Measurements from ENCODE around the gene FNBP1. TPM values are rescaled to one million over a fixed set of nuclear protein-coding genes. Genes with fewer than 3 reads are reported as not detected.
A peak's percentile ranks its signal among the peaks of the same experiment; 100 is the strongest.

The FNBP1 gene
- total and polyA plus RNA-seq, 5 donors: 10.8 to 27.5 (median 26.3) TPM

DNA sequence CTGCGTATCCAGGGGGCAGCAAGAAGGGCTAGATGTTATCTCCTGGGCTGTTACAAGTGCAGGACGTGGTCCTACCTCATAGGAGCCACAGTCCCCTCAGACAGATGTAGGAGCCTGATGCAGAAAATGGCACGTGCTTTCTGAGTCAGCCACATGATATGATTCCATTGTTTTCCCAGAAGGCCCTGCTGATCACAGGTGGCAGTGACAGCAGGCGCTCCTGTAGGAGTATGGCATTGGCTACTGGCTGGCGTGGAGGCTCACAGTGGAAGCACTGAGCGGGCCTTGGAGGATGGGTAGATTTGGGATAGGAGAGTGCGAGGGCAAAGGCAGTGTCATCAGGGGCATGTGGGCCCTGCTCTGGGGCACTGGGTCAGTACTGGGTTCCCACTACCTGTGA is 185.8 kb downstream of the FNBP1 start:
- intact Hi-C loops (cut with DNase I): no loop called here
- DNase-seq (no peak), ATAC-seq (no peak)
- Histone ChIP-seq H3K27me3 (ENCODE audit: control insufficient read depth, insufficient read depth) (no peaks in the 10 kb centered on the region), H3K4me3 (ENCODE audit: low read length) (no peak overlapping the region), H3K4me1 (ENCODE audit: control insufficient read depth, insufficient read depth, low read length) (no peaks in the 10 kb centered on the region), H3K9me3 (ENCODE audit: control insufficient read depth, low read length) (no peaks in the 10 kb centered on the region), H3K27ac (ENCODE audit: low read length) (no peak overlapping the region)
- 92% methylated on average over 7 of the region's 7 CpGs for WGBS

DNA sequence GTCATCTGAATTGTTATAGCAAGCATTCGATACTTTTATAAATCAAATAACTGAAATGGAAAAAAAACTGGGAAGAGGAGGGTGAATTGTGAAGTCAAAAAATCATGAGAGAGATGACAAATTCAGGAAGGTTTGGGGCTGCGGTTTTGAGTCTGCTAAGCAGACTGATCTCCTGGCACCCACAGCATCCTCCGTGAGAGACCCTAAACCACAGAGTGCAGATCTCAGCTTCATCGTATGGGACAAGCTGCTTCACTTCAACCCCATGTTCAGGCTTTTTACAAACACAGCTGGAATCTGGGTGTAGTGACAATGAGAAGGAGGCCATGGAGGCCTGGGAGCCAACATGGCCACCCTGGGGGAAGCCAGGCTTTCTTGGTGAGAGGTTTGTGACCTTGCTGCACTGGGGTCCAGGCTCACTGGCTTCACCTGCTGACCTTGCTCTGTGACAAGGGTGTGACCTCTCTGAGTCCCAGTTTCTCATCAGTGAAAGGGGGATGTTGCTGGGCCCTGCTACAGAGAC is 188.3 kb downstream of the FNBP1 start:
- ATAC-seq (no peak), DNase-seq (no peak)
- Histone ChIP-seq H3K27ac (ENCODE audit: low read length) (no peak overlapping the region), H3K4me1 (ENCODE audit: control insufficient read depth, insufficient read depth, low read length) (no peaks in the 10 kb centered on the region), H3K27me3 (ENCODE audit: control insufficient read depth, insufficient read depth) (no peaks in the 10 kb centered on the region), H3K9me3 (ENCODE audit: control insufficient read depth, low read length) (no peaks in the 10 kb centered on the region), H3K4me3 (ENCODE audit: low read length) (no peak overlapping the region)
- intact Hi-C loops (cut with DNase I): no loop called here
- 95% methylated on average over 4 of the region's 4 CpGs for WGBS

DNA sequence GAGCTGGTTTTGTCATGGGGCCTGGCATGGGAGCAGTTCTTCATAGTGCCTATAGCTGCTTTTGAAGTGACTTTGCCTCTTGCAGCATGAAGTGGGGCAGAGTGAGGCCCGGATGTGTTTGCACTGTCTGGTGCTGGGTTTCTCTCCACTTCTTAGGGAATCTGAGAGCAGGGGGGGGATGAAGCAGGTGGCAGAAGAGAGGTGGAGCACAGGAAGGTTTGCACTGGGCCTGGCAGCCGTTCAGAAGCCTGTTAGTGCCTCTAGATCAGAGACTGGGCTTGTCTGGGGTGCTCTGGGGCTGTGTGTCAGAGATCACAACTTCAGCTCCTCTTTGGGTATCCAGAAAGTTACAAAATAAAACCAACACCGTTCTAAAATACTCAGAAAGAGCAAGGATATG is 189.4 kb downstream of the FNBP1 start:
- intact Hi-C loops (cut with DNase I): no loop called here
- DNase-seq (no peak), ATAC-seq (no peak)
- WGBS: 61% methylated on average over 3 of the region's 3 CpGs
- Histone ChIP-seq H3K9me3 (ENCODE audit: control insufficient read depth, low read length) (no peaks in the 10 kb centered on the region), H3K27ac (ENCODE audit: low read length) (no peak overlapping the region), H3K27me3 (ENCODE audit: control insufficient read depth, insufficient read depth) (no peaks in the 10 kb centered on the region), H3K4me1 (ENCODE audit: control insufficient read depth, insufficient read depth, low read length) (no peaks in the 10 kb centered on the region), H3K4me3 (ENCODE audit: low read length) (no peak overlapping the region)

DNA sequence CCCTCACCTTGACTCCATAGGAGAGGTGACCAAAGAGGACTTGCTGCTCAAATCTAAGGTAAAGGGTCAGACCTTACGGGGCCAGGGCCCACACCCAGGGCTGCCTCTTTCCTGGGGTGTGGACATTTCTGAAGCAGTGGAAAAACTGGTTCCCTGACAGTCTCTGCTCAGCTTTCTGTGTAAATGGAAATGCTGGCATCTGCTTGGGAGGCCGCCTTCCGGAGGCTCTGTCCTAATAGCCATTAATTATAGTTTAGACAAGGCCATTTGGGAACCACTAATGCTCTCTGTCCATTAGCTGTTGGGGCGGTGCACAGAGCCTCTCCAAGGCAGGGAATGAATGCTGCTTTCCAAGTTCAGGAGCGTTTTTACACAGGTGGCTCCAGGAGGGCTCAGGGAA is 190.4 kb downstream of the FNBP1 start:
- Histone ChIP-seq H3K27ac (ENCODE audit: low read length) (no peak overlapping the region), H3K27me3 (ENCODE audit: control insufficient read depth, insufficient read depth) (no peaks in the 10 kb centered on the region), H3K9me3 (ENCODE audit: control insufficient read depth, low read length) (no peaks in the 10 kb centered on the region), H3K4me1 (ENCODE audit: control insufficient read depth, insufficient read depth, low read length) (no peaks in the 10 kb centered on the region), H3K4me3 (ENCODE audit: low read length) (no peak overlapping the region)
- 74% methylated on average over 5 of the region's 5 CpGs for WGBS
- intact Hi-C loops (cut with DNase I): no loop called here
- no peak for DNase-seq
- ATAC-seq: no peak

DNA sequence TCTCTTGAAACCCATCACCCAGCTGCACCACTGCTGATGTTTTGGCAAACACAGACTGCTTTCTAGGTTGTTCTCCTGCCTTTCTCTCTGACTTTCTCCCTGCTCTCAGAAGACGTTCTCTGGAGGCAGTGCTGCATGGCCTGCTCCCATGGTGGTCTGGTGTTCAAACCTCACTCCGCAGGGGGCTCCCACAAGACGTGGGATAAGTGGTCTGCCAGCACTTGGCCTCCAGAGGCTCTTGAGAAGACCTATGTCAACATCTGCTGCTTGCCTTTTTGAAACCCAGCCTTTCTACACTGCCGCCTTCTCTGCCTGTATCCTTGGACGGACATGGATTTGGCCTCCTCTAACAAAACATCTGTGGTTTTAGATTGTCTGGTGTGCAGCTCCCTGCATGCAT is 191.2 kb downstream of the FNBP1 start:
- H3K9me3 ChIP-seq (ENCODE audit: control insufficient read depth, low read length): no peaks in the 10 kb centered on the region
- H3K4me3 ChIP-seq (ENCODE audit: low read length): no peak overlapping the region
- intact Hi-C loops (cut with DNase I): no loop called here
- H3K27me3 ChIP-seq (ENCODE audit: control insufficient read depth, insufficient read depth): no peaks in the 10 kb centered on the region
- no peak overlapping the region for H3K27ac ChIP-seq (ENCODE audit: low read length)
- no peaks in the 10 kb centered on the region for H3K4me1 ChIP-seq (ENCODE audit: control insufficient read depth, insufficient read depth, low read length)
- ATAC-seq: no peak
- 74% methylated on average over 5 of the region's 5 CpGs for WGBS
- no peak for DNase-seq

DNA sequence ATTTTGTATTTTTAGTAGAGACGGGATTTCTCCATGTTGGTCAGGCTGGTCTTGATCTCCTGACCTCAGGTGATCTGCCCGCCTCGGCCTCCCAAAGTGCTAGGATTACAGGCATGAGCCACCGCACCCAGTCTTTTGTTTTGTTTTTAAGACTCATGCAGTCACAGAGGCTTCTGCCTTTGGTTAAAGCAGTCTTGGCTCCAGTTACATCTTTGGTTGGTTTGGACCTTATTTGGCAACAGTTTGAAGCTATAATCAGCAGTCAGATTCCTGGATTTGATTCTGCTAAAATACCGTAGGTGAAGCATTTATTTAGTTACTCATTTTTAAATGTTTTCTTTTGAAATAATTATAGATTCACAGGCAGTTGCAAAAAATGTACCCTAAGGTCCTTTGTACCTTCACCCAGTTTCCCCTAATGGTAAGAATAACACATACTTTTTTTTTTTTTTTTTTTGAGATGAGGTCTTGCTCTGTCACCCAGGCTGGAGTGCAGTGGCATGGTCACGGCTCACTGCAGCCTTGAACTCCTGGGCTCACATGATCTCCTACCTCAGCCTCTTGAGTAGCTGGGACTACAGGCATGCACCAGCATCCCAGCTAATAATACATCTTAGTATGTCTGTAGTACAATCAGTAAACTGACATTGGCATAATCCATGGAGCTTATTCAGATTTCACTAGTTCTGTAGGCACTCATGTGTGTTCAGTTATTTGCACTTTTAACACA is 192.0 kb downstream of the FNBP1 start:
- DNase-seq (no peak), ATAC-seq (no peak)
- Histone ChIP-seq H3K27ac (ENCODE audit: low read length) (no peak overlapping the region), H3K4me1 (ENCODE audit: control insufficient read depth, insufficient read depth, low read length) (no peaks in the 10 kb centered on the region), H3K27me3 (ENCODE audit: control insufficient read depth, insufficient read depth) (no peaks in the 10 kb centered on the region), H3K4me3 (ENCODE audit: low read length) (no peak overlapping the region), H3K9me3 (ENCODE audit: control insufficient read depth, low read length) (no peaks in the 10 kb centered on the region)
- intact Hi-C loops (cut with DNase I): no loop called here
- 91% methylated on average over 6 of the region's 6 CpGs for WGBS

DNA sequence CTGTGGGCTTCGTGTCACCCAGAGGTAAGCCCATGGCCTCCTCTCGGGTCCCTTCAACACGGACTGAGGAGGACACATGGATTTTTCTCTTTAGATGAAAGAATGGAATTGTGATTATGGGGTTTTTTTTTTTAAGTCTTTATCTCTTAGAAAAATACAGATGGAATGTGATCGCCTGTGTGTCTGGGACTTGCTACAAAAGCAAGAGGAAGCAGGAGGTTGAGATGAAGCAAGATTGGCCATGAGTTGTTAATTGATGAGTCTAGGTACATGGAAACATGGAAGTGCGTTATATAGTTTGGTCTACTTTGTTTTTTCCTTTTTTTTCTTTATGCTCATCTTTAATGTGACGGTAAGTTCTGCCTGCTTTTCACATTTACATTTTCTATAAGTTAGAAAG is 193.1 kb downstream of the FNBP1 start:
- Histone ChIP-seq H3K4me3 (ENCODE audit: low read length) (no peak overlapping the region), H3K9me3 (ENCODE audit: control insufficient read depth, low read length) (no peaks in the 10 kb centered on the region), H3K27ac (ENCODE audit: low read length) (no peak overlapping the region), H3K4me1 (ENCODE audit: control insufficient read depth, insufficient read depth, low read length) (no peaks in the 10 kb centered on the region), H3K27me3 (ENCODE audit: control insufficient read depth, insufficient read depth) (no peaks in the 10 kb centered on the region)
- DNase-seq: no peak
- 72% methylated on average over 6 of the region's 6 CpGs for WGBS
- no peak for ATAC-seq
- intact Hi-C loops (cut with DNase I): no loop called here

DNA sequence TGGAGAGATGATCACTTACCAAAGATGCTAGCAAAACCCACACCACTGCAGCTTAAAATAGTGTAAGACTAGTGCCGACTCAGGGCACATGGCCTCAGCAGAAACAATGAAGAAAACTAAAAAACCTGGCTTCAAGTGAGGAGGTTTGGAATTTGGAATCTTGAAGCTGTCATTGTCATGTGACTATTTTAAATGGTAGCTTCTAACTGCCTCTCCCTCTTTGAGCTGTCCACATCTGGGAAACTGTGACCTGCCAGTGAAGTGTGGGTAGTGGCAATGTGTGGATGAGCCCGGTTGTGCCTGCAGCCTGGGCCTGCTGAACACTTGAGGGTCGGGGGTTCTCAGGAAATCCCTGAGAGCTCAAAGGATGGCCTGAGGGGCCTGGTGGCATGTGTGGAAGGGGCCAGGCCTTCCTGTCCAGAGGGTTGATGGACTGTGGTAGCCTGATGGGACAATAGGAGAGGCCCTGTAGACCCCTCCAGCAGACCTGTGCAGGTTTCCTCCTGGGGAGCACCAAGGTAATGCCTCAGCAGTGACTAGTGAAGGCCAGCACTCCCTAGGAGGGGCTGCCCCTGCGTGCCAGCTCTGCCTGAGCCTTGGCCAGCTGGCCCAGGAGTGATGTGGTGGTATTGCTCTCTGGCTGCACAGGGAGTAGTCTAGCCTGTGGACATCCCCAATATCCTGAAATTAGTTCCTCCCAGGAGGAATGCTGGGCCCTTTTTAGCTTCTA is 194.1 kb downstream of the FNBP1 start:
- WGBS: 85% methylated on average over 4 of the region's 4 CpGs
- Histone ChIP-seq H3K4me1 (ENCODE audit: control insufficient read depth, insufficient read depth, low read length) (no peaks in the 10 kb centered on the region), H3K27ac (ENCODE audit: low read length) (no peak overlapping the region), H3K9me3 (ENCODE audit: control insufficient read depth, low read length) (no peaks in the 10 kb centered on the region), H3K27me3 (ENCODE audit: control insufficient read depth, insufficient read depth) (no peaks in the 10 kb centered on the region), H3K4me3 (ENCODE audit: low read length) (no peak overlapping the region)
- ATAC-seq (peak; percentile 24 to 31), DNase-seq (no peak)
- intact Hi-C loops (cut with DNase I): no loop called here

DNA sequence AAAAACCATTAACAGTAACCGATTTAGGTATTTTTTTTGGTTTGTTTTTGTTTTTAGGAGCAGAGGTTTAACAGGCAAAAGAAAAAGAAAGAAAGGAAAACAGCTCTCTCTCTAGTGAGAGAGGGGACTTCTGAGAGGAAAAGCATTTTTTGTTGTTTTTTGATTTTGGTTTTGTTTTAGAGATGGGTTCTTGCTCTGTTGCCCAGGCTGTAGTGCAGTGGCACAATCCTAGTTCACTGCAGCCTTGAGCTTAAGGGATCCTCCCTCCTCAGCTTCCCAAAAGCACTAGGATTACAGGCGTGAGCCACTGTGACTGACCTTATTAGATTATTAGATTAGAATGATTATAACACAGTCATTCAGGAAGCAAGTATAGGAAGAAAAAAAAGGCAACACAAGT is 197.6 kb downstream of the FNBP1 start:
- no peaks in the 10 kb centered on the region for H3K27me3 ChIP-seq (ENCODE audit: control insufficient read depth, insufficient read depth)
- H3K4me1 ChIP-seq (ENCODE audit: control insufficient read depth, insufficient read depth, low read length): no peaks in the 10 kb centered on the region
- H3K9me3 ChIP-seq (ENCODE audit: control insufficient read depth, low read length): no peaks in the 10 kb centered on the region
- DNase-seq (peak in 1 of 3 donors; percentile 0), ATAC-seq (no peak)
- H3K4me3 ChIP-seq (ENCODE audit: low read length): no peak overlapping the region
- intact Hi-C loops (cut with DNase I): no loop called here
- WGBS: 64% methylated on average over 2 of the region's 2 CpGs
- H3K27ac ChIP-seq (ENCODE audit: low read length): no peak overlapping the region

DNA sequence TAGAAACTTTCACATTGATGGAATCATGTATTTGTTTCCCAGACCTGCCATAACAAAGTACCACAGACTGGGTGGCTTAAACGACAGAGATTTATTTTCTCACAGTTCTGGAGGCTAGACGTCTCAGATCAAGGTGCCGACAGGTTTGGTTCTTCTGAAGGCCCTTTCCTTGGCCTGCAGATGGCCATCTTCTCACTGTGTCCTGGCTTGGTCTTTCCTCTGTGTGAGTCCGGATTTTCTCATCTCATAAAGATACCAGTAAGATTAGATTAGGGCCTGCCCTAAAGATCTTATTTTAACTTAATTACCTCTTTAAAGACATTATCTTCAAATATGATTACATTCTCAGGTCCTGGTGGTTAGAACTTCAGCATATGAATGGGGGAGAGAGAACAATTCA is 201.9 kb downstream of the FNBP1 start:
- no peaks in the 10 kb centered on the region for H3K9me3 ChIP-seq (ENCODE audit: control insufficient read depth, low read length)
- ATAC-seq: no peak
- no peak overlapping the region for H3K4me3 ChIP-seq (ENCODE audit: low read length)
- DNase-seq: no peak
- H3K27ac ChIP-seq (ENCODE audit: low read length): no peak overlapping the region
- no peaks in the 10 kb centered on the region for H3K27me3 ChIP-seq (ENCODE audit: control insufficient read depth, insufficient read depth)
- 62% methylated on average over 4 of the region's 4 CpGs for WGBS
- intact Hi-C loops (cut with DNase I): no loop called here
- H3K4me1 ChIP-seq (ENCODE audit: control insufficient read depth, insufficient read depth, low read length): peaks cover 3% of the 10 kb centered on the region

DNA sequence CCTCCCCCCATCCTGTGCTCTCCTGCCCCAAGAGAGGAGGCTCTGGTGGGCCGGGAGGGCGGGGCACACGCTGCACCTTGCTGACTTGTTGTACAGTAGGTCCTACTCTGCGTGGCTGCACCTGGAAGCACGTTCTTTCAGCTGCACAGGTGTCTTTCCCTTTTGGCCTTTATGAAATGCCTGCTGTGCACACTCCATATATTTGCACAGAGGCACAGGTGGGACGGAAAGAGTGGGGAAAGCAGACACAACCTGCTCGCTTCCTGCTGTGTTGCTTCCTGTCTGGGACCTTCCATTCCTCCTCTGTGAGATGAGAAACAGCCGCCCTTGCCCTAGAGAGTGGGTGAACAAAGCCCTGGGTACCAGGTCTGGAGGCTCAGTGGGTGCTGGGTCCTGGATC is 203.0 kb downstream of the FNBP1 start:
- DNase-seq (no peak), ATAC-seq (no peak)
- no peak overlapping the region for H3K4me3 ChIP-seq (ENCODE audit: low read length)
- peaks cover 3% of the 10 kb centered on the region for H3K4me1 ChIP-seq (ENCODE audit: control insufficient read depth, insufficient read depth, low read length)
- H3K27ac ChIP-seq (ENCODE audit: low read length): no peak overlapping the region
- WGBS: 90% methylated on average over 8 of the region's 8 CpGs
- H3K27me3 ChIP-seq (ENCODE audit: control insufficient read depth, insufficient read depth): no peaks in the 10 kb centered on the region
- no peaks in the 10 kb centered on the region for H3K9me3 ChIP-seq (ENCODE audit: control insufficient read depth, low read length)
- intact Hi-C loops (cut with DNase I): no loop called here

Measured in right cardiac atrium (tissue), 5 donors.